B cell (primary cell): ENCODE data around the gene PSKH1. TPM values are rescaled to one million over a fixed set of nuclear protein-coding genes. Genes with fewer than 3 reads are reported as not detected.

Source experiments
- ATAC-seq: fragments of 200-7000 bp; cut with Tn5 transposase; one replicate; pipeline ENCODE4 v1.10.0; 2021; ENCODE audit warnings: low read depth, mild to moderate bottlenecking, moderate number of reproducible peaks, moderate library complexity
- CTCF ChIA-PET: fragments of 350-600 bp; sonication (Branson Sonifier 250); formaldehyde crosslinking; loops from one replicate; lab custom pipeline; 2021; ENCODE audit warnings: antibody characterized with exemption, inconsistent platforms; lab: Charles Lee
- POLR2A ChIA-PET: fragments of 350-600 bp; sonication (Branson Sonifier 250); formaldehyde crosslinking; loops from one replicate; lab custom pipeline; 2021; ENCODE audit warnings: antibody characterized with exemption; lab: Charles Lee
- DNase-seq: peaks from one replicate; pipeline ENCODE4 v3.0.0; 2013
- H2AFZ ChIP-seq: 2 replicates; pipeline ENCODE4 v1.6.1; 2012; ENCODE audit warnings: mild to moderate bottlenecking, low read depth, low read length; ENCODE audit not compliant: insufficient read depth, poor library complexity, severe bottlenecking
- H3K27ac ChIP-seq, 2 donors: 1 replicate in 1 of 2; 2 replicates in 1 of 2; pipeline ENCODE4 v1.5.1; 2012 to 2013; ENCODE audit warnings: low read length in 2 of 2, mild to moderate bottlenecking in 2 of 2, moderate library complexity in 1 of 2
- H3K27me3 ChIP-seq, 4 experiments: fragments of 200-600 bp in 1 of 4; sonication (generic) in 1 of 4; replicated peaks in 1 of 4; 1 replicate in 2 of 4; 2 replicates in 2 of 4; pipeline versions ENCODE4 v1.6.1 to v1.7.0; 2013 to 2016; ENCODE audit warnings: low read length in 3 of 4, mild to moderate bottlenecking in 2 of 4, mixed read lengths in 1 of 4, moderate library complexity in 1 of 4; ENCODE audit not compliant: insufficient read depth in 4 of 4, control insufficient read depth in 3 of 4; ENCODE audit errors: control extremely low read depth in 1 of 4
- H3K36me3 ChIP-seq, 2 experiments: replicated peaks in 1 of 2; 1 replicate in 1 of 2; 2 replicates in 1 of 2; pipeline versions ENCODE4 v1.6.1 to v1.7.1; 2013; ENCODE audit warnings: low read length in 1 of 2; ENCODE audit not compliant: insufficient read depth in 2 of 2, control insufficient read depth in 1 of 2; ENCODE audit errors: control extremely low read depth in 1 of 2, extremely low read depth in 1 of 2
- H3K4me1 ChIP-seq, 2 donors: fragments of 200-600 bp in 1 of 2; sonication (generic) in 1 of 2; 1 replicate in 1 of 2; 2 replicates in 1 of 2; pipeline versions ENCODE4 v1.5.1 to v1.6.1; 2013 to 2017; ENCODE audit warnings: low read length in 2 of 2; ENCODE audit not compliant: control insufficient read depth in 2 of 2, insufficient read depth in 2 of 2
- H3K4me2 ChIP-seq: replicated peaks from 2 replicates; pipeline ENCODE3; 2012; ENCODE audit warnings: mild to moderate bottlenecking, low read depth, low read length; ENCODE audit not compliant: poor library complexity, severe bottlenecking
- H3K4me3 ChIP-seq, 5 experiments: fragments of 200-600 bp in 1 of 5; sonication (generic) in 1 of 5; 1 replicate in 3 of 5; 2 replicates in 2 of 5; pipeline versions ENCODE4 v1.5.1 to v1.7.0; 2011 to 2016; ENCODE audit warnings: low read length in 4 of 5, mild to moderate bottlenecking in 4 of 5, low read depth in 2 of 5, control low read depth in 1 of 5, moderate library complexity in 1 of 5; ENCODE audit not compliant: insufficient read depth in 1 of 5; ENCODE audit errors: control extremely low read depth in 1 of 5, extremely low read depth in 1 of 5
- H3K79me2 ChIP-seq: fragments of 200-600 bp; sonication (generic); one replicate; pipeline ENCODE4 v1.6.0; 2016; ENCODE audit warnings: low read length; ENCODE audit not compliant: control insufficient read depth, insufficient read depth
- H3K9ac ChIP-seq: fragments of 200-600 bp; sonication (generic); 2 replicates; pipeline ENCODE4 v1.6.1; 2017; ENCODE audit warnings: mild to moderate bottlenecking, low read length, moderate library complexity
- H3K9me3 ChIP-seq, 3 donors: one replicate each; pipeline versions ENCODE4 v1.6.1 to v1.7.1; 2013; ENCODE audit warnings: low read length in 2 of 3; ENCODE audit not compliant: control insufficient read depth in 2 of 3, insufficient read depth in 1 of 3; ENCODE audit errors: control extremely low read depth in 1 of 3
- H4K20me1 ChIP-seq: 2 replicates; pipeline ENCODE4 v1.6.0; 2012; ENCODE audit warnings: mild to moderate bottlenecking, low read length; ENCODE audit not compliant: insufficient read depth, control insufficient read depth, poor library complexity, severe bottlenecking
- H3K27ac Mint-ChIP-seq: one replicate; pipeline ENCODE4 v1.8.0; 2021; ENCODE audit warnings: mixed read lengths
- H3K27me3 Mint-ChIP-seq: one replicate; pipeline ENCODE4 v1.8.0; 2021; ENCODE audit warnings: mixed read lengths
- H3K4me1 Mint-ChIP-seq: one replicate; pipeline ENCODE4 v1.8.0; 2021; ENCODE audit warnings: mixed read lengths
- H3K4me3 Mint-ChIP-seq: one replicate; pipeline ENCODE4 v1.8.0; 2021; ENCODE audit warnings: mixed read lengths
- H3K9me3 Mint-ChIP-seq: one replicate; pipeline ENCODE4 v1.8.0; 2022; ENCODE audit warnings: mixed read lengths; ENCODE audit not compliant: insufficient read depth
- CTCF ChIP-seq: fragments of 200-600 bp; IDR thresholded peaks from one replicate; pipeline ENCODE4 v1.8.0; 2022; ENCODE audit warnings: antibody characterized with exemption, mild to moderate bottlenecking
- EZH2 ChIP-seq: IDR thresholded peaks from 2 replicates; pipeline ENCODE4 v1.6.1; 2012; ENCODE audit warnings: borderline replicate concordance, low read depth, mild to moderate bottlenecking, moderate library complexity, low read length; ENCODE audit not compliant: insufficient read depth, poor library complexity, severe bottlenecking
- WGBS: methylation state at CpG from one replicate; pipeline ENCODE4 v1.1.5; 2013; ENCODE audit warnings: missing lambda C conversion rate; ENCODE audit not compliant: insufficient coverage; 5-methylcytosine and 5-hydroxymethylcytosine counted together
- intact Hi-C: fragments of 100-400 bp; cut with micrococcal nuclease; formaldehyde crosslinking; loops from one replicate; pipeline ENCODE4 v1.10.0; 2022
- polyA plus RNA-seq: library from polyadenylated mRNA; depleted of rRNA; stranded (reverse); fragments of >200 nt; gene quantifications from 2 replicates; pipeline ENCODE4 v1.2.3, GENCODE V29; 2012
- total RNA-seq, 2 donors: library from RNA; stranded (reverse); fragments of 120-200 nt in 1 of 2; gene quantifications; 1 replicate in 1 of 2; 2 replicates in 1 of 2; pipeline versions ENCODE4 v1.2.3 to v1.2.4, GENCODE V29; 2013 to 2022

PSKH1 gene
- total and polyA plus RNA-seq, 2 donors (not counting 1 experiment from before 2014, with no cell fraction given): 20.1 to 29.1 TPM

GRCh38 chr16:67882374-67883145 lies 10.5 kb upstream of the PSKH1 start:
- H3K27me3 Mint-ChIP-seq: no peaks in the 10 kb centered on the region
- H3K9me3 ChIP-seq: no peaks in the 10 kb centered on the region
- H3K4me1 Mint-ChIP-seq: no peaks in the 10 kb centered on the region
- H3K4me2 ChIP-seq: no peak overlapping the region
- H3K9ac ChIP-seq: no peak overlapping the region
- no peak overlapping the region for H2AFZ ChIP-seq
- H3K27ac ChIP-seq: no peak overlapping the region
- peaks cover 6% of the 10 kb centered on the region for H3K79me2 ChIP-seq
- no peaks in the 10 kb centered on the region for H4K20me1 ChIP-seq
- POLR2A ChIA-PET: interaction anchor here (1.6 kb wide), 1 partner anchor 158 kb away, joined by 12 read pairs; no protein-coding TSS in a partner anchor
- CTCF ChIA-PET: interaction anchor here (0.6 to 9.3 kb wide), 35 partner anchors 8 to 345 kb away, joined by 3 to 151 read pairs (median 8); partner anchors contain the start of genes NUTF2, PSKH1 and PSMB10
- H3K9me3 Mint-ChIP-seq: no peaks in the 10 kb centered on the region
- no peak for ATAC-seq
- no peak for DNase-seq
- TF ChIP-seq CTCF: no peak
- no peak for TF ChIP-seq EZH2
- H3K27ac Mint-ChIP-seq: no peak overlapping the region
- H3K4me3 ChIP-seq: no peak overlapping the region
- WGBS: 97% methylated on average over 16 of the region's 18 CpGs
- H3K27me3 ChIP-seq: no peaks in the 10 kb centered on the region
- H3K36me3 ChIP-seq: peaks cover 0 to 81% of the 10 kb centered on the region in 2 experiments
- no peak overlapping the region for H3K4me3 Mint-ChIP-seq
- H3K4me1 ChIP-seq: no peaks in the 10 kb centered on the region
- intact Hi-C loops: loop anchor here (1.0 kb wide), 4 partner anchors 46 to 347 kb away; no protein-coding TSS in a partner anchor
